ENCODE measurements around the gene CAMTA2. TPM values are rescaled to one million over a fixed set of nuclear protein-coding genes. Genes with fewer than 3 reads are reported as not detected.

Gene CAMTA2
- total RNA-seq, 1 experiment from 2014 or later: 126 TPM

DNA sequence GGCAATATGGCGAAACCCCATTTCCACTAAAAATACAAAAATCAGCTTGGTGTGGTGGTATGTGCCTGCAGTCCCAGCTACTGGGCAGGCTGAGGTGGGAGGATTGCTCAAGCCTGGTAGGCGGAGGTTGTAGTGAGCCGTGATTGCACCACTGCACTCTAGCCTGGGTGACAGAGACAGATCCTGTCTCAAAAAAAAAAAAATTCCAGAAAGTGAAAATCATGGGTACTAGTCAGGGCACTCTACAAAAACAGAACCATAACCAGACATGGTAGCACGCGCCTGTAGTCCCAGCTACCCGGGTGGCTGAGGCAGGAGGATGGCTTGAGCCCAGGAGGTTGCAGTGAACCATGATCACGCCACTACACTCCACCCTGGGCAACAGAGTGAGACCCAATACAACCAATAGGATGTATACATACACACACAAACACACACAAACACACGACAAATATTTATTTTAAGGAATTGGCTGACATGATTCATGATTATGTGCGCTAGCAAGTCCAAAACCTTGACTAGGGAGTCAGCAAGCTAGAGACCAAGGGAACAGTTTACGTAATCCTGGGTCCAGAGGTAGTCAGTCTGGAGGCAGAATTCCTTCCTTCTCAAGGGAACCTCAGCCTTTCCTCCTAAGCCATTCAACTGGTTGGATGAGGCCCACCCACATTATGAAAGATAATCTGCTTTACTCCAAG, 67.0 kb downstream of the CAMTA2 start:
- Mint-ChIP-seq H3K36me3 (ENCODE audit: insufficient read depth, unreplicated experiment) (no peaks in the 10 kb centered on the region), H3K9me3 (ENCODE audit: unreplicated experiment) (no peaks in the 10 kb centered on the region), H3K27ac (ENCODE audit: low read depth, unreplicated experiment) (peak overlapping the region; percentile 74), H3K27me3 (ENCODE audit: insufficient read depth, unreplicated experiment) (no peaks in the 10 kb centered on the region), H3K4me1 (ENCODE audit: insufficient read depth, unreplicated experiment) (peaks cover 16% of the 10 kb centered on the region), H3K4me3 (ENCODE audit: unreplicated experiment) (peak overlapping the region; percentile 39)
- POLR2A ChIA-PET: interaction anchor here (0.6 to 4.6 kb wide), 24 partner anchors 9 to 295 kb away, joined by 3 to 51 read pairs (median 4); partner anchors contain the start of genes GLTPD2, KIF1C, MINK1 and PFN1
- no TSS peak for BruUV-seq (replicated peaks)
- DNase-seq (ENCODE audit: unreplicated experiment): peak; percentile 83
- CTCF ChIA-PET: interaction anchor here (0.6 to 5.1 kb wide), 5 partner anchors 11 to 143 kb away, joined by 3 to 29 read pairs (median 5); partner anchors contain the start of genes CHRNE and SPAG7
- intact Hi-C loops (cut with micrococcal nuclease): loop anchor here (2.0 kb wide), 1 partner anchor 20 kb away; the partner anchor contains the start of genes RNF167 and SLC25A11
- TF ChIP-seq CTCF (IDR thresholded peaks at IDR 0.05; ENCODE audit: unreplicated experiment): no peak

DNA sequence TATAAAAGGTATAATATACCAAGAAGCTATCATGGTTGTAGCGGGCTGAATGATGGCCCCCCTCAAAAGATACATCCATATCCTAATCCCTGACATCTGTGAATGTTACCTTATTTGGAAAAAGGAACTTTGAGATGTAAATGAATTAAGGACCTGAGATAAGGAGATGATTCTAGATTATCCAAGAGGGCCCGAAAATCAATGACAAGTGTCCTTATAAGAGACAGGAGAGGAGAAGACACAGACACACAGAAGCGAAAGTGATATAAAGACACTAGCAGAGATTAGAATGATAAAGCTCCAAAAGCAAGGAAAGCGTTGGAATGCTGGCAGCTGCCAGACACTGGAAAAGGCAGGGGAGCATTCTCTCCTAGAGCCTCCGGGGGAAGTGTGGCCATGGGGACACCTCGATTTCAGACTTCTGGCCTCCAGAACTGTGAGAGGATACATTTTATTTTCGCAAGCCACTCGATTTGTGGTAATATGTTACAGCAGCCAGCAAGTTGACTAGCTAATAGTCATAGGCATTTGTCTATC, 67.9 kb downstream of the CAMTA2 start:
- ChIA-PET CTCF (interaction anchor here (0.6 to 5.1 kb wide), 8 partner anchors 10 to 143 kb away, joined by 3 to 29 read pairs (median 4); partner anchors contain the start of genes CHRNE, RNF167, SLC25A11 and SPAG7), POLR2A (interaction anchor here (0.6 to 4.6 kb wide), 19 partner anchors 8 to 294 kb away, joined by 3 to 51 read pairs (median 5); partner anchors contain the start of genes GLTPD2, PFN1, RNF167 and SLC25A11)
- no peaks in the 10 kb centered on the region for H3K9me3 Mint-ChIP-seq (ENCODE audit: unreplicated experiment)
- no TSS peak for BruUV-seq (replicated peaks)
- intact Hi-C loops (cut with micrococcal nuclease): loop anchor here (2.0 kb wide), 1 partner anchor 21 kb away; the partner anchor contains the start of genes RNF167 and SLC25A11
- no peak overlapping the region for H3K4me3 Mint-ChIP-seq (ENCODE audit: unreplicated experiment)
- H3K36me3 Mint-ChIP-seq (ENCODE audit: insufficient read depth, unreplicated experiment): no peaks in the 10 kb centered on the region
- no peak overlapping the region for H3K27ac Mint-ChIP-seq (ENCODE audit: low read depth, unreplicated experiment)
- DNase-seq (ENCODE audit: unreplicated experiment): no peak
- no peaks in the 10 kb centered on the region for H3K27me3 Mint-ChIP-seq (ENCODE audit: insufficient read depth, unreplicated experiment)
- TF ChIP-seq CTCF (IDR thresholded peaks at IDR 0.05; ENCODE audit: unreplicated experiment): no peak
- peaks cover 16% of the 10 kb centered on the region for H3K4me1 Mint-ChIP-seq (ENCODE audit: insufficient read depth, unreplicated experiment)

Small RNA genes within 50 kb of the gene (microRNA-seq; reads per million reads assigned to microRNA genes)
- gene MIR6864: not detected
- gene MIR6865: not detected

Other genes starting within 250 kb of the CAMTA2 start
- gene ZMYND15, start 247.8 kb downstream of the CAMTA2 start, total RNA-seq (2022): 1.3 and 1.8 TPM in 2 replicates
- 16.7 and 20.6 TPM in 2 replicates for gene CXCL16, start 247.7 kb downstream of the CAMTA2 start, total RNA-seq (2022)
- not detected in 2 replicates for gene TM4SF5, start 215.8 kb downstream of the CAMTA2 start, total RNA-seq (2022)
- 0.77 and 1.1 TPM in 2 replicates for gene VMO1, start 201.3 kb downstream of the CAMTA2 start, total RNA-seq (2022)
- not detected in 2 replicates for gene GLTPD2, start 198.7 kb downstream of the CAMTA2 start, total RNA-seq (2022)
- 169 and 182 TPM in 2 replicates for gene PSMB6, start 191.5 kb downstream of the CAMTA2 start, total RNA-seq (2022)
- gene PLD2, start 180.5 kb downstream of the CAMTA2 start, total RNA-seq (2022): 27.6 and 31.7 TPM in 2 replicates
- gene MINK1, start 154.3 kb downstream of the CAMTA2 start, total RNA-seq (2022): 106 and 124 TPM in 2 replicates
- 3.6 and 4.3 TPM in 2 replicates for gene C17orf107, start 88.1 kb downstream of the CAMTA2 start, total RNA-seq (2022)
- not detected in 2 replicates for gene CHRNE, start 84.6 kb downstream of the CAMTA2 start, total RNA-seq (2022)
- not detected in 2 replicates for gene GP1BA, start 55.4 kb downstream of the CAMTA2 start, total RNA-seq (2022)
- 46.8 and 54.5 TPM in 2 replicates for gene SLC25A11, start 47.6 kb downstream of the CAMTA2 start, total RNA-seq (2022)
- 100.0 and 109 TPM in 2 replicates for gene RNF167, start 47.4 kb downstream of the CAMTA2 start, total RNA-seq (2022)
- 1,010 and 1,106 TPM in 2 replicates for gene PFN1, start 39.1 kb downstream of the CAMTA2 start, total RNA-seq (2022)
- 19.0 and 20.2 TPM in 2 replicates for gene ENO3, start 36.6 kb downstream of the CAMTA2 start, total RNA-seq (2022)
- gene SPAG7, start 19.9 kb downstream of the CAMTA2 start, total RNA-seq (2022): 112 and 151 TPM in 2 replicates
- gene INCA1, start 9.8 kb upstream of the CAMTA2 start, total RNA-seq (2022): 0.44 and 0.49 TPM in 2 replicates
- gene KIF1C, start 10.3 kb upstream of the CAMTA2 start, total RNA-seq (2022): 84.8 and 100 TPM in 2 replicates
- gene SLC52A1, start 47.8 kb upstream of the CAMTA2 start, total RNA-seq (2022): not detected in 2 replicates
- not detected in 2 replicates for gene ZFP3, start 90.8 kb upstream of the CAMTA2 start, total RNA-seq (2022)
- gene ZNF232, start 124.2 kb upstream of the CAMTA2 start, total RNA-seq (2022): 8.8 and 11.6 TPM in 2 replicates
- gene USP6, start 128.4 kb upstream of the CAMTA2 start, total RNA-seq (2022): 0.10 TPM in 1 of 2 replicates, not detected in the other
- gene ZNF594, start 204.2 kb upstream of the CAMTA2 start, total RNA-seq (2022): 1.9 TPM in 2 replicates
- gene SCIMP, start 247.2 kb upstream of the CAMTA2 start, total RNA-seq (2022): not detected in 2 replicates